ENCODE data around the gene GAS6.

- no peak for TF ChIP-seq FOXK2 (IDR thresholded peaks at IDR 0.05)
- TF ChIP-seq ZNF384 (IDR thresholded peaks at IDR 0.05), result no peak
- TF ChIP-seq TARDBP (IDR thresholded peaks at IDR 0.05), result no peak
- TF ChIP-seq SUZ12 (IDR thresholded peaks at IDR 0.05), result no peak
- no peak for TF ChIP-seq BHLHE40 (IDR thresholded peaks at IDR 0.05; ENCODE audit: borderline replicate concordance)
- no peak for TF ChIP-seq ARNT (IDR thresholded peaks at IDR 0.05)
Observed at GRCh38 chr13:113875429-113875815, 11.5 kb upstream of the GAS6 start.
